GM12892 (cell line): ENCODE data around the gene RSPO1.

Source experiments
- POLR2A ChIP-seq: IDR thresholded peaks from 2 replicates; pipeline ENCODE4 v1.6.1; 2011; ENCODE audit warnings: low read depth, low read length, control low read depth
- POLR2AphosphoS5 ChIP-seq: IDR thresholded peaks from 2 replicates; pipeline ENCODE4 v1.6.1; 2011; ENCODE audit warnings: low read depth, low read length, control low read depth

DNA sequence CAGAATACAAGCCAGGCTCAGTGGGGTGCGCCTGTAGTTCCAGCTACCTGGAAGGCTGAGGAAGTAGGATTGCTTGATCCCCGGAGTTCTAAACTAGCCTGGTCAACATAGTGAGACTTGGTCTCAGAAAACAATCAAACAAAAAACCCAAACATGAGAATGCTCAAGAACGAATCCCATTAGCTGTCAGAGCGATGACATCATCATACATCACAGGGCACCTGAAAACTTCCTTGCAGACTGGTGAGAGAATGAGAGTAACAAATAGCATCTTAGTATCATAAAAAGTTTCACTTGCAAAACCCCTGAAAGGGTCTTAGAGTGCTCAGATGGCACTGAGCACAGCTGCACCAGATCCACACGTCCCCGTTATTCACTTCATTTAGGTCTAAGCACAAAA, 36.6 kb upstream of the RSPO1 start:
- TF ChIP-seq POLR2A (no peak), POLR2AphosphoS5 (no peak)
